HG02852 (cell line): Measurements from ENCODE around the gene SSC5D.
"Not testable (repeated sequence)": the region's sequence is repeated elsewhere in the genome, so short reads cannot be mapped to it uniquely, and the experiment has no call there.

Experiments
- ATAC-seq: cut with Tn5 transposase; IDR thresholded peaks from one replicate; pipeline ENCODE4 v1.9.1; 2021; ENCODE audit warnings: mild to moderate bottlenecking, moderate library complexity; ENCODE audit not compliant: unreplicated experiment

Gene SSC5D

GRCh38 chr19:55487924-55488687 lies at the start of gene SSC5D:
Gene SSC5D, plus strand, starts transcription at chr19:55488436. Its CDS starts 154 bp downstream, at chr19:55488590.
- ATAC-seq: no peak

GRCh38 chr19:55439052-55439451 lies 49.2 kb upstream of the SSC5D start:
- no peak for ATAC-seq

GRCh38 chr19:55440411-55441105 lies 47.7 kb upstream of the SSC5D start:
- ATAC-seq: no peak

DNA sequence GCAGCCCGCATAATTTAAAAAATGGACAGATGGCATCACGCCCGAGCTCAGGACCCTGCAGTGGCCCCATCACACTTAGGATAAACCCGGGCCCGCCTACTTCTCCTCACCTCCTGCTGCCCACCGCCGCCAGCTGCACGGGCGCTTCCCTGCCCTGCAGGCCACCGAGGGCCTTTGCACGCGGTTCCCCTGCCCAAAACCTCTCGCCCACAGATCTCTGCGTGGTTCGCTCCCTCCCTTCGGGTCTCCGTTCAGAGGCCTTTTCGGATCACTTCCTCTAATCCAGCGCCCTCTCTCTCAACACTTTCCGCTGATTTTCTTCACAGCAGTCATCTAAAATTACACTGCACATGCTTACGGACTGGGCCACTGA lies 46.9 kb upstream of the SSC5D start:
- no peak for ATAC-seq

GRCh38 chr19:55441692-55442321 lies 46.4 kb upstream of the SSC5D start:
- no peak for ATAC-seq

DNA sequence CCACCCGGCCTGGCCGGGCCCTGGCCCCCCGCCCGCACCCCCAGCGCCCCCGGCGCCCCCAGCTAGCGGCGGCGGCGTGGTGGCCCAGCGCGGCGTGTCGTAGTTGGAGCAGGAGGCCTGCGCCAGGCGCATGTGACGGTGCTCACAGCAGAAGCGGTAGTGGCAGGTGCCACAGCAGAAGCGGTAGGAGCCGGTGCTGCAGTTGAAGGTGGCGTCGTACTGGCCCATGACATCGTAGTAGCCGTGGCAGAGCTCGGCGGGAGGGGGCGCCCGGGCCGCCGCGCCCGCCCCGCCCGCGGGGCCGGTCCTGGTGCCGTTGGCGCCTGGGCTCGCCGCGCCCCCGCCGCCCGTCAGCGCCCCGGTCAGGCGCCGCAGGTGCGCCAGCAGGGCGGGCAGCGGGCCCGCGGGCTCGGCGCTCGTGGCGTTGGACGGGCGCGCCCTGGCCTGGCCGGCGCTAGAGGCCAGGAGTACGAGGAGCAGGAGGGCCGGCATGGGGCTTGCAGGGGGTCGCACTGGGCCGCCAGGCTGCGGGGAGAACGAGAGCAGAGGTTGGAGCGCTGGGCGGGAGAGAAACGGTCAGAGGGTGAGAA lies 45.8 kb upstream of the SSC5D start:
- no peak for ATAC-seq

- no peak for ATAC-seq
These were observed 45.0 kb upstream of the SSC5D start, which contains the start of gene SHISA7 for GRCh38 chr19:55443045-55443823. Gene SHISA7, minus strand, starts transcription at chr19:55443300. Its CDS starts 437 bp downstream, at chr19:55442863.

GRCh38 chr19:55443824-55444480 lies 44.3 kb upstream of the SSC5D start:
- ATAC-seq: no peak

DNA sequence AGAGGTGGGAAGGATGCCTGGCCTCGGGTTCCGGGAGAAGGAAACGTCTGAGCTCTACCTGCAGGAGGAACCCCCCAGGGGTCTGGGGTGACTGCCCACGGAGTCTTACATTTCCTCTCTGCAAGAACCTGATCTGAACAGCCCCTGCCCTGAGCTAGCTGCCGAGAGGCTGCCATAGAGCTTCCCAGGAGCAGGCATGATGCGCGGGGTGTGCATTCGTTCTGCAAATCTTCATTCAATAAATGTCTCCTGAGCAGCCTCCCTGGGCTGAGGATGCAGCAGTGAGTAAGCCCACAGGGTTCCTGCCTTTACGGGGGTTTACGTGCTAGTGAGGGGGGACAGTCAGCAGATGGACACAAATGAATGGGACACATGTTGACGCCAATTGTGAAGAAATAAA lies 43.6 kb upstream of the SSC5D start:
- ATAC-seq: no peak

DNA sequence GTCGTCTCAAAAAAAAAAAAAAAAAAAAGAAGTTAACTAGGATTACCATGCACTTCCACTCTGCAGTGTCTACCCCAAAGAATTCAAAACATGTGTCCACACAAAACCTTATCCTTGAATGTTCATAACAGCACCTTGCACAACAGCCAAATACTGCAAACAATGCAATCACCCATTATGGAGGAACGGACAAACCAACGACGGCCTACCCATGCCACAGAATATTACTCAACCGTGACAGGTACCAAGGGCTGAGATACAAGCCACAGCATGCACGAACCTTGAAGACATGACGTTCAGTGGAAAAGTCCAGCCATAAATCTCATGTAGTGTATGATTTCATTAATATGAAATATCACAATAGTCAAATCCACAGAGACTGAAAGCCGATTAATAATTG lies 42.2 kb upstream of the SSC5D start:
- no peak for ATAC-seq

DNA sequence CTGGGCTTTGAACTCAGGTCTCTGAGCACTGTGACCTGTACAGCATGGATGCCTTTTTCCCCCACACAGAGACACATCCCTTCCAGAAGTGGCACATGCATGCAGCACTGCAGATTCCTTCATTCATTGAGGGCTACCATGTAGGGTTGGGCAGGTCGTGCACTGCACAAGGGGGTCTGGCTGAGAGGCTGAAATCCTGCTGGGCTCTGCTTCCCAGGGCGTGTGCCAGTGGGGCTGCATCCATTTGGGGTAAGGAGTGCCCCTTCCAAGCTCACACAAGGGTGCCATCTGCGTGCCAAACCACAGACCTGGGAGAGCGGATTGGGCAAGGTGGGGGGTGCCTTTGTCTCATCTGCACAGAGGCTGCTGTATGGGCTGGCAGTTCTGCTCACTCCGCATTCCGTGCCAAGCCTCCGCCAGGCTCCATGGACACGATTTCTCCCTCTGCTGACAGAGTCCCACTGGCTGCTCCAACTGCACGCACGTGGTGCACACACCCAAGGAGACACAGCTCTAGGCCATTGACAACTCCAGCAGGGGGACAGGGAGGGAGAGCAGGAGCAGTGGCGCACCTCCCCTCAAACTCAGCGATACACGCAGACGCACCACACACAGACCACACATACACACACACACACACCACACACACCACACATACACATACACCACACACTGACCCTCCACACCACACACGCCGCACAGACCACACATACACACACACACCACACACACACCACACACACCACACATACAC lies 40.6 kb upstream of the SSC5D start:
- no peak for ATAC-seq

- ATAC-seq: not testable (repeated sequence)
These were observed 40.1 kb upstream of the SSC5D start for GRCh38 chr19:55448175-55448490.

GRCh38 chr19:55449469-55449868 lies 38.8 kb upstream of the SSC5D start:
- no peak for ATAC-seq

DNA sequence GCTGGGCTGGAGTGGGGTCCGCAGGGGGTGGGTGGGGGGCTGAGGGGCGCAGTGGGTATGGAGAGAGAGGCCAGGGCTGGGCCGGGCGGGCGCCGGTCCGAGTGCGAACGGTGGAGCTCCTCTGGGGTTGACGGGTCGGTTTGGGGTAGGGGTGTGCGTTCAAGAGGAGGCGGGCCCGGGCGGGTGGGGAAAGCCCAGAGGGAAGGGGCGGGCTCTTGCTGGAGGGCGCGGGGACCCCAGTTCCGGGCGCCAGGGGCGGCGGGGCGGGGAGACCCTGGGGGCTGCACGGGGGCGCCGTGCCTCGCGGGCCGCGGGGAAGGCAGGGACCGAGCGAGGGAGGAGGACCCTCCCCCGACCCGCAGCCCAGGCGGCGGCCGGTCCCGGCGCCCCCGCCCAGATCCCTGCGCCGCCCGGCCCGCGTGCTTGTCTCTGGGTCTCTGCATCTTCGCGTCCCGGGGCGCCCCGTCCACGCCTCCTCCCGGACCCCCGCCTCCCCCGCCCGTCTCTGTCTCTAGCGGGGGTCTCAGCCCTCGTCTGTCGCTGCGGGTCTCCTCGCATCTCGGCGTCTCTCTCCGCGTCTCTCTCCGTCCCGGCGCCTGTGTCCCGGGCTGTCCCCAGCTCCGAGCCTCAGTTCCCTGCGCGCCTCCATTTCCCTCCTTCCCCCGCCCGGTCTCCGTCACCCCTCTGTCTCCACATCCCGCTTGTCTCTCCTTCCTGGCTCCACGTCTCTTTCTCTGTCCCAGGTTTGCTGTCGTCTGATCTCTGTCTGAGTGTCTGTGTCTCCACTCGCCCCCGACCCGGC lies 36.9 kb upstream of the SSC5D start:
- no peak for ATAC-seq

GRCh38 chr19:55451965-55452748 lies 36.1 kb upstream of the SSC5D start:
- ATAC-seq: no peak

DNA sequence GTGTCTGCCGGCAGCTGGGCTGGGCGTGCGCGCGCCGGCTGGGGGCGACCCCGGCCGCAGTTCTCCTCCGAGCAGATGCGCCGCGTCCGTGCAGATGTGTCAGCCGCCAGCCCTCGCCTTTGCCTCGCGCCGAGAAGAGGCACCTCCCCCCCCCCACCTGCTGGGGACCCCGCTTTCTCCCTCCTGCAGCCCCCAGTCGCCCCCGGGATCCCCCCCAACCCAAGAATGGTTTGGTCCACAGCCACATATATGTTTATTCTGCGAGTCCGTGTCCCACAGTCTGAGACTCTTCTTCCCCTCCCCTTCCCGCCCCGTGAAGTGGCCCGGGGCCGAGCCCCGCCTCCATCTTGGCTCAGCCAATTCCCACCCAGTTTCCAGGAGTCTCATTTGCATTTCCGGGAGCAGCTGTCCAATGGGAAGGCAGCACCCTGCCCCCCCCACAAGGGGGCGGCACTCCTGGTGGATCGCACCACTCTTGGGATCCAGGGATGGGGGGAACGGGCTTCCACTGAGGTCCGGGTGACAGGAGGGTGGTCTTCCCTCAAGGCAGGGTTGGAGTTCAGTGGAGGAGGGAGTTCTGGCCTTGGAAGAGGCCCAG lies 35.4 kb upstream of the SSC5D start:
- ATAC-seq: no peak

GRCh38 chr19:55453511-55454260 lies 34.5 kb upstream of the SSC5D start:
- ATAC-seq: no peak
